Esophagus muscularis mucosa (tissue), 4 donors: ENCODE data around the gene CHAT. TPM values are rescaled to one million over a fixed set of nuclear protein-coding genes. Genes with fewer than 3 reads are reported as not detected.

ENCODE experiments used
- DNase-seq: peaks from one replicate; pipeline ENCODE4 v3.0.0-alpha.2; 2017; ENCODE audit errors: extremely low spot score
- H3K27ac ChIP-seq, 4 donors: fragments of 200-600 bp; sonication (generic); replicated peaks in 1 of 4; 1 replicate in 3 of 4; 2 replicates in 1 of 4; pipeline ENCODE4 v1.5.1; 2016 to 2019; ENCODE audit warnings: mild to moderate bottlenecking in 1 of 4
- H3K27me3 ChIP-seq, 4 donors: fragments of 200-600 bp; sonication (generic); one replicate each; pipeline versions ENCODE4 v1.5.1 to v1.6.0; 2016 to 2019
- H3K36me3 ChIP-seq, 4 donors: fragments of 200-600 bp; sonication (generic); one replicate each; pipeline ENCODE4 v1.5.1; 2016 to 2019
- H3K4me1 ChIP-seq, 4 donors: fragments of 200-600 bp; sonication (generic); one replicate each; pipeline ENCODE4 v1.5.1; 2016 to 2019
- H3K4me3 ChIP-seq, 4 donors: fragments of 200-600 bp; sonication (generic); 1 replicate in 2 of 4; 2 replicates in 2 of 4; pipeline ENCODE4 v1.5.1; 2016 to 2019; ENCODE audit warnings: mild to moderate bottlenecking in 4 of 4, moderate library complexity in 1 of 4
- H3K9me3 ChIP-seq, 4 donors: fragments of 200-600 bp; sonication (generic); 1 replicate in 3 of 4; 2 replicates in 1 of 4; pipeline ENCODE4 v1.5.1; 2016 to 2019
- CTCF ChIP-seq, 3 experiments: fragments of 200-600 bp in 2 of 3; fragments of 450-650 bp in 1 of 3; sonication (generic) in 2 of 3; IDR thresholded peaks; one replicate each; pipeline ENCODE4 v1.5.1; 2017 to 2019; ENCODE audit warnings: antibody characterized with exemption in 3 of 3, mild to moderate bottlenecking in 2 of 3, moderate library complexity in 1 of 3
- EP300 ChIP-seq: sonication (generic); formaldehyde crosslinking; IDR thresholded peaks from one replicate; pipeline ENCODE4 v1.6.1; 2017; ENCODE audit warnings: antibody characterized with exemption
- POLR2A ChIP-seq: fragments of 450-650 bp; IDR thresholded peaks from one replicate; pipeline ENCODE4 v1.6.1; 2017; ENCODE audit warnings: antibody characterized with exemption, moderate library complexity, mild to moderate bottlenecking, low read depth
- POLR2AphosphoS5 ChIP-seq, 2 donors: sonication (generic); formaldehyde crosslinking; IDR thresholded peaks; one replicate each; pipeline ENCODE4 v1.6.1; 2017; ENCODE audit warnings: antibody characterized with exemption in 2 of 2
- WGBS: methylation state at CpG from one replicate; pipeline ENCODE4 v1.1.5; 2018; 5-methylcytosine and 5-hydroxymethylcytosine counted together
- intact Hi-C: fragments of 100-400 bp; cut with DNase I; formaldehyde crosslinking; loops from one replicate; pipeline ENCODE4 v1.15.1; 2023
- total RNA-seq, 4 donors: library from RNA; depleted of rRNA; stranded (reverse); fragments of >200 nt; gene quantifications; one replicate each; pipeline versions ENCODE4 v1.1.0 to v1.2.1, GENCODE V29; 2016

Gene CHAT
- total RNA-seq, 4 donors from 2014 or later: 0.17 TPM; not detected in 3

- Histone ChIP-seq H3K27ac (no peak overlapping the region), H3K27me3 (peaks cover 0 to 74% (median 0%) of the 10 kb centered on the region in 4 donors), H3K36me3 (no peaks in the 10 kb centered on the region), H3K9me3 (no peaks in the 10 kb centered on the region), H3K4me3 (no peak overlapping the region), H3K4me1 (no peaks in the 10 kb centered on the region)
- intact Hi-C loops: no loop called here
- no peak for TF ChIP-seq CTCF (IDR thresholded peaks at IDR 0.05)
- no peak for TF ChIP-seq EP300
- no peak for TF ChIP-seq POLR2AphosphoS5 (IDR thresholded peaks at IDR 0.05)
- TF ChIP-seq POLR2A: no peak
- 74% methylated on average over 7 of the region's 7 CpGs for WGBS
- no peak for DNase-seq
Observed at GRCh38 chr10:49644035-49644646, 30.3 kb downstream of the CHAT start.

GRCh38 chr10:49645417-49645816, 31.6 kb downstream of the CHAT start:
- no peaks in the 10 kb centered on the region for H3K4me1 ChIP-seq
- H3K27ac ChIP-seq: no peak overlapping the region
- 85% methylated on average over 8 of the region's 8 CpGs for WGBS
- intact Hi-C loops: no loop called here
- H3K36me3 ChIP-seq: no peaks in the 10 kb centered on the region
- no peak overlapping the region for H3K4me3 ChIP-seq
- H3K9me3 ChIP-seq: no peaks in the 10 kb centered on the region
- no peak for DNase-seq
- no peak for TF ChIP-seq EP300
- no peak for TF ChIP-seq POLR2A
- TF ChIP-seq CTCF (IDR thresholded peaks at IDR 0.05): no peak
- TF ChIP-seq POLR2AphosphoS5 (IDR thresholded peaks at IDR 0.05): no peak
- peaks cover 0 to 71% (median 0%) of the 10 kb centered on the region in 4 donors for H3K27me3 ChIP-seq

- peaks cover 0 to 75% (median 0%) of the 10 kb centered on the region in 4 donors for H3K27me3 ChIP-seq
- H3K36me3 ChIP-seq: no peaks in the 10 kb centered on the region
- H3K9me3 ChIP-seq: no peaks in the 10 kb centered on the region
- intact Hi-C loops: no loop called here
- 89% methylated on average over 15 of the region's 22 CpGs for WGBS
- no peak overlapping the region for H3K27ac ChIP-seq
- no peaks in the 10 kb centered on the region for H3K4me1 ChIP-seq
- H3K4me3 ChIP-seq: no peak overlapping the region
- TF ChIP-seq CTCF (IDR thresholded peaks at IDR 0.05) (no peak), POLR2AphosphoS5 (IDR thresholded peaks at IDR 0.05) (no peak), POLR2A (no peak), EP300 (no peak)
- DNase-seq: no peak
Observed at GRCh38 chr10:49645871-49646870, 32.3 kb downstream of the CHAT start.

- Histone ChIP-seq H3K36me3 (no peaks in the 10 kb centered on the region), H3K9me3 (no peaks in the 10 kb centered on the region), H3K27ac (no peak overlapping the region), H3K27me3 (peaks cover 0 to 72% (median 0%) of the 10 kb centered on the region in 4 donors), H3K4me1 (no peaks in the 10 kb centered on the region), H3K4me3 (no peak overlapping the region)
- DNase-seq: no peak
- 70% methylated on average over 4 of the region's 4 CpGs for WGBS
- TF ChIP-seq CTCF (IDR thresholded peaks at IDR 0.05) (no peak), EP300 (no peak), POLR2A (no peak), POLR2AphosphoS5 (IDR thresholded peaks at IDR 0.05) (no peak)
- intact Hi-C loops: no loop called here
Observed at GRCh38 chr10:49647554-49647953, 33.7 kb downstream of the CHAT start.
